SIG-M5 (cell line): ENCODE results near the gene HECW1.
"Not testable (repeated sequence)": the region's sequence is repeated elsewhere in the genome, so short reads cannot be mapped to it uniquely, and the experiment has no call there.

Experiments
- DNase-seq: peaks from one replicate; lab custom pipeline; 2025; lab: John Stamatoyannopoulos, UW

HECW1 gene

GRCh38 chr7:43112459-43112940 is at the start of gene HECW1:
Gene HECW1 (plus strand): TSS chr7:43112647. CDS start chr7:43243906, 131,259 bp downstream.
- DNase-seq, result no peak

- DNase-seq, result no peak
Measured at GRCh38 chr7:43071604-43072003, 40.8 kb upstream of the HECW1 start.

- no peak for DNase-seq
Measured at GRCh38 chr7:43072530-43072929, 39.9 kb upstream of the HECW1 start.

GRCh38 chr7:43073811-43074210 is 38.6 kb upstream of the HECW1 start:
- not testable (repeated sequence) for DNase-seq

GRCh38 chr7:43076189-43076605 is 36.2 kb upstream of the HECW1 start:
- DNase-seq, result no peak

GRCh38 chr7:43076606-43077005 is 35.8 kb upstream of the HECW1 start:
- DNase-seq, result no peak

GRCh38 chr7:43077285-43077684 is 35.2 kb upstream of the HECW1 start:
- no peak for DNase-seq

- DNase-seq, result no peak
Measured at GRCh38 chr7:43077732-43078391, 34.6 kb upstream of the HECW1 start.

- no peak for DNase-seq
Measured at GRCh38 chr7:43078794-43079193, 33.7 kb upstream of the HECW1 start.

GRCh38 chr7:43081603-43082002 is 30.8 kb upstream of the HECW1 start:
- no peak for DNase-seq

GRCh38 chr7:43083106-43083505 is 29.3 kb upstream of the HECW1 start:
- DNase-seq, result no peak

- no peak for DNase-seq
Measured at GRCh38 chr7:43085017-43085416, 27.4 kb upstream of the HECW1 start.

- no peak for DNase-seq
Measured at GRCh38 chr7:43085992-43086391, 26.5 kb upstream of the HECW1 start.

GRCh38 chr7:43092819-43093218 is 19.6 kb upstream of the HECW1 start:
- DNase-seq, result no peak

GRCh38 chr7:43096875-43097274 is 15.6 kb upstream of the HECW1 start:
- DNase-seq, result no peak

- no peak for DNase-seq
Measured at GRCh38 chr7:43099750-43100149, 12.7 kb upstream of the HECW1 start.

GRCh38 chr7:43104874-43105520 is 7.5 kb upstream of the HECW1 start:
- DNase-seq, result no peak

- no peak for DNase-seq
Measured at GRCh38 chr7:43105521-43106120, 6.8 kb upstream of the HECW1 start.

GRCh38 chr7:43108255-43109011 is 4.0 kb upstream of the HECW1 start:
- no peak for DNase-seq

GRCh38 chr7:43110791-43111535 is 1.5 kb upstream of the HECW1 start:
- no peak for DNase-seq

GRCh38 chr7:43111630-43112458 is 603 bp upstream of the HECW1 start:
- no peak for DNase-seq
